A549 treated with RU486 at 1 μM for 4 hours (cell line): ENCODE measurements around the gene RSKR. TPM values are rescaled to one million over a fixed set of nuclear protein-coding genes. Genes with fewer than 3 reads are reported as not detected.

Source experiments
- total RNA-seq: library from RNA; stranded (reverse); fragments of 200-300 nt; extraction: Qiagen RNA extraction; gene quantifications from 5 replicates; pipeline ENCODE4 v1.2.3, GENCODE V29; 2022; ENCODE audit warnings: low read depth

The RSKR gene, protein sequence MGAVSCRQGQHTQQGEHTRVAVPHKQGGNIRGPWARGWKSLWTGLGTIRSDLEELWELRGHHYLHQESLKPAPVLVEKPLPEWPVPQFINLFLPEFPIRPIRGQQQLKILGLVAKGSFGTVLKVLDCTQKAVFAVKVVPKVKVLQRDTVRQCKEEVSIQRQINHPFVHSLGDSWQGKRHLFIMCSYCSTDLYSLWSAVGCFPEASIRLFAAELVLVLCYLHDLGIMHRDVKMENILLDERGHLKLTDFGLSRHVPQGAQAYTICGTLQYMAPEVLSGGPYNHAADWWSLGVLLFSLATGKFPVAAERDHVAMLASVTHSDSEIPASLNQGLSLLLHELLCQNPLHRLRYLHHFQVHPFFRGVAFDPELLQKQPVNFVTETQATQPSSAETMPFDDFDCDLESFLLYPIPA
- total RNA-seq, result 2.2 to 4.9 TPM (median 4.2 TPM) in 5 replicates

DNA sequence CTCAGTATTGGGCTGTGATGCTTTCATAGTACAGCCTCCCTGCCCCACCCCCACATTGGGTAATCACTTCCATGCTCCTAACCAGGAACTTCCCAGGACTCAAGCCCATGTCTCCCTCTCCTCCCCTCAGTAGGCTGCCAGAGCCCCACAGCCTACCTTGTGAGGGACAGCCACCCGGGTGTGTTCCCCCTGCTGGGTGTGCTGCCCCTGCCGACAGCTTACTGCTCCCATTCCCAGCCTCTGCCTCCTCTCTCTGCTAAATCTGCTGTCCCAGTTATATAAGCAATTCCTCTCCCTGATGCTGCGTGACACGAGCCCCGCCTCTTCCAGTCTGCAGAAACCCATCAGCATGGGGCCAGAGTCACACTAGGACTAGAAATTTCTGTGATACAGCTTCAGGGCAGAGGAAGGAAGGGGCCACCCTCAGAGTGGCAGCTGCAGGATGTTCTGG is at the start of gene RSKR:
RSKR (minus strand) TSS at position 255 of the 451 bp plus-strand sequence; CDS start at position 231, 24 bp downstream.

DNA sequence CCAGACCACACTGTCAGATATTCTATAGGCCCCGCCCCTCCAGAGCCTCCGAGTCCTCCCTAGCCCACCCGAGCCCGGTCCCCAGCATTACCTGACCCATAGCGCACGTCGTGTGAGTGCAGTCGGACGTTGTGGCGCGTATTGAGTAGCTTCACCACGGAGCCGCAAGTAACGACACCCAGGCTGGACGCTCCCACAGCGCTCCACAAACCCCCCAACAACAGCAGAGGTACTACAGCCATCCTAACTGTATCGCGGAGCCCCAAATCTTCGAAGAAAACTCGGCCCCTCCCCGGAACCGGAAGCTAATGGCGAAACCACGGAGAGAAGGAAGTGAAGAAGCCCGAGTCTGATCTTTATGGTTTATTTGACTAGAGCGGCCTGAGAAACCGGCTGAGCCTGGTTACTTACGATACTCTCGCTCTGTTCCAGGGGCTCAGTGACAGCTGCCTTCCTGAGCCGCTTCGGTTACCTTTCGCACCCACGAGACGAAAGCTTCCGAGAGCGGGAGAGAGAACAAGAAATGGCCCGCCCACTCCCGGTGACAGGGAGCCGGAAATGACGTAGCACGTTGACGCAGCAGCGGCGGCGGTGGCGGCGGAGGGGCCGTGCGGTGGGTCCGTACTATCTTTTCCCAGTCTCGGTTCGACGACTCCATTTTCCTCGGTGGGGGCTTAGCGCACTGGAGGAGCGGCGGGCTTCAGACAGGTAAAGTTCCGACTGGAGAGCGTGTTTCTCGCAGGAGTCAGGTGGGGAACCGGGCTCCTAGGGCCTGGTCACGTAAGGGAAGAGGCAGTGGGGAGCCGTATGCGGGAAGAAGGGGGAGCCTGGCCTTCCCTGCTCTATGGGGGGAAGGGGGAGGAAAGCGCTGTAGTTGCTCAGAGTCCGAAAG is 47.9 kb upstream of the RSKR start, which contains the start of the genes SDF2 and SUPT6H:
SDF2 (minus strand) TSS at position 272 of the 892 bp plus-strand sequence; CDS start at position 242, 30 bp downstream.
SUPT6H (plus strand) TSS at position 571 of the 892 bp plus-strand sequence. CDS start 11,197 bp downstream, outside the sequence.

DNA sequence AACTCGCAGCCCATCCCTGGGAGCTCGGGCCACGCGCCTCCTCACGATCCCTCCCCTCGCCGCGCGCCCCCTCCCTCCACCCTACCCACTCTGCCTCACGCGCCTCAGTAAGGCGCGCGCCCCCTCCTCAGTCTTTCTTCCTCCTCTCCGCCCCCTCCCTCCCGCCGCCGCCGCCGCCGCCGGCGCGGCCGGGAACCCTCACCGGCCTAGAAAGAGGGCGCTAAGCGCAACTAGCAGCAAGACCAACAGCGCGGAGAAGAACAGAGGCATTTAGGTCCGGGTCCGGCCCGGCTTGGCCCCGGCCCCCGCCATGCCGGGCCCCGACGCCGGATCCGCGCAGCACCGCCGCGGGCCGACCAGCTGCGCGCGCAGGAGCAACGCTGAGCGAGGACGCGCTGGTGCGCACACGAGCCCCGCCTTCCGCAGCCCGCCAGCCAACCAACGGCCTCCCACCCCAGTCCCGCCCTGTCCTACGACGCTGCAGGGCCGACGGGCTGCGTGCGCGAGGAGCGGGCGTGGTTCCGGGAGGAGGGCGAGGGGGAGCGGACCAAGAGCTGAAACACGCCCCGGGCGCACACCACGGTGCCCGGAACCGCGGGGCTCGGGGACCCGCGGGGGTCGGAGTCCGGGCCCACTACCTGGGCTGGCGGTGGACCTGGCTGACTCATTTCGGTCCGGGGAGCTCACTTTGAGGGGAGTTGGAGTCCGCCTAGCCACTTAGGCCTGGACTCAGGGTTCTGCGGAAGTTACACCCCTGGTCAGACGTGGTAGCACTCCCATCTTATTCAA is 31.0 kb upstream of the RSKR start, which contains the start of gene BLTP2:
BLTP2 (minus strand) TSS at position 372 of the 789 bp plus-strand sequence; CDS start at position 270, 102 bp downstream.

DNA sequence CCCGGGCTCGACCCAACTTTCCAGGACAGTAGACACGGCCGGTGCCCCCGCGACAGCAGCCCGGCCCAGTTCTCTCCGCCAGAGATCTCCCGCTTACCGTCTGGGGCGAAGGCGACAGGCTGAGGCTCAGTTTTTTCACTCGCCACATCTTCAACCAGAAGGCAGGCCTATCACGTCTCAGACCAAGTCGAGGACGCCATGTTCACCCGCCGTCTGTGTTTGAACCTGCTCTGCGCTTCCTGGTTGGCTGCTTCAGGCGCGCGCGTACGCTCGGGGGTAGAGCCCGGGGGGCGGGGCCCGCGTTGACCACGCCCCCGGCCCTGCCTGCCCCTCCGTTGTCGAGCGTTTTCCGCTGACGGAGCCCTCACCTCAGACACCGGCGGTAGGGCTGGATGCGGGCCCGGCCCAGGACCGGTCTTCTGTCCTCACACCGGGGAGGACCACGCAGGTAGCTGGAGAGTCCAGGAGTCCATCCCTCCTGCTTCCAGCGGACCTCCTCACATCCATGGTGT is 15.1 kb downstream of the RSKR start, which contains the start of gene SPAG5:
SPAG5 (minus strand) TSS at position 227 of the 512 bp plus-strand sequence; CDS start at position 148, 79 bp downstream.

DNA sequence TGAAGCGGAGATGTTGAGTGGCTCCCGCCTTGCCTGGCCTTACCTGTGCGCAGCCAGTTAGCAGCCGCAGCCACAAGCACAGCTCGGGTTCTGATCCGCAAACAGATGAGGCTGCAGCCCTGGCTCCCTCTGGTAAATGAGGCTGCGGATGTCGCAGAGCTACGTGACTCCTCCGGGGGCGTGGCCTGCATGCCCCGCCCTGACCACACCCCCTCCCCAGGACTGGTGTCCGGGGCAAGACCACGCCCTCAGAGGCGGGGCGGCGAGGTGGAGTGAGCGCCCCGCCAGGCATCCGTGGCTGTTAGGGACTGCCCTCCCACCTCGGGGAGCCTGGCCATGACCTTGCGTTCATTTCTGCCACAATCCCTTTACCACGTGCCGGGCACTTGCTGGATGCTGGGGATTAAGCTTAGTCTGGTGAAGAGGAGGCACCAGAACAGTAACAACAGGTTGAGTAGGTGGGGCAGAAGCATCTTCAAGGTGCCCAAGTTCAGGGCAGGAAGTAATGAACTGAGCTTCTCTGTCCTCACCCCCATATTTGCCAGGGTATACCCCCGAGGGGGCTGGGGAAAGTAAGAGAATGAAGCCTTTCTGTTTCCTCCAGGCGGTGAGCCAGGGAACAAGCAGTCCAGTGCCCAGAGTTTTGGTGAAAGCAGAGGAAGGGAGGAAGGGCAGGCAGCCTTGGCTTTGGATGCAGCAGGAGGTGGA is 37.1 kb downstream of the RSKR start, which contains the start of gene ALDOC:
ALDOC (minus strand) TSS at position 138 of the 708 bp plus-strand sequence. CDS start 1,363 bp downstream, outside the sequence.

DNA sequence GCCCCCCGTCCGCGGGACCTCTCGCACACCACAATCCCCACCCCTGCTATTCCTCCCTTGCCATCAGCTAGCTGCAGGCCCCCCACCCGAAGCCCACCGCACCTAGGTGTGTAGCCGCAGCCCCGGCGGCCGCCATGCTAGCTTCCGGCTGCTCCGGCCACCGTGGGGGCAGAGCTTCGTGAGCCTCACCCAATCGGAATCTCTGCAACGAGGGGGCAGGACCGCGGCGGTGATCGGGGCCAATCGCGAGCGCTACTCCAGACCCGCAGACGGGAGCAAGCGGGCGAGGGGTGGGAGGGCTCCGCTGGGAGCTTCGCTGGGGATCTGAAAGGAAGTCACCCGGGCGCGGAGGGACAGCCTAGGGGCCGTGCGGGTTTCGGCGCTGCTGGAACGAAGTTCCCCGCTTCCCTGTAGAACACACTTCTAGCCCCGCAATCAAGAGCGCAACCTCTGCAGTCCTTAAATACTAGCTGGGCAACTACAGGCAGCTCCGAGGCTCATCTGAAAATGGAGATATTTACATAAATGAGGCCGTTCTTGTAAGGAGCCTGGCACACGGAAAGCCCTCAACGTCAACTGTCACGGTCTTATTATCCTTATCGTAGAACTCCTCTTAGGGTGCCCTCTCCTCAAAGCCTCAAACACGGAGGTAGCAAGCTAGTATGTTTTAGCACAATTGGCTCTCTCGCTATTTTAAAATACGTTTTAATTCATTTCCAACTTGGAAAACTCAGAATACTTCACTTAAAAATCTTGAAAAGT is 42.4 kb downstream of the RSKR start, which contains the start of gene PIGS:
PIGS (minus strand) TSS at position 164 of the 762 bp plus-strand sequence; CDS start at position 136, 28 bp downstream.

Other genes starting within 250 kb of the RSKR start
- not detected in 5 replicates for gene SEBOX, start 249.0 kb downstream of the RSKR start, total RNA-seq
- 16.0 to 24.4 TPM (median 22.0 TPM) in 5 replicates for gene VTN, start 243.9 kb downstream of the RSKR start, total RNA-seq
- gene SARM1, start 242.5 kb downstream of the RSKR start, total RNA-seq, result 4.3 to 7.2 TPM (median 5.2 TPM) in 5 replicates
- gene SLC46A1, start 208.0 kb downstream of the RSKR start, total RNA-seq, result 16.1 to 21.6 TPM (median 20.2 TPM) in 5 replicates
- gene SLC13A2, start 140.5 kb downstream of the RSKR start, total RNA-seq, result 0.10 to 0.18 TPM (median 0.14 TPM) in 4 of 5 replicates, not detected in the other
- gene FOXN1, start 107.8 kb downstream of the RSKR start, total RNA-seq, result not detected in 5 replicates
- 25.1 to 32.6 TPM (median 29.0 TPM) in 5 replicates for gene UNC119, start 61.6 kb downstream of the RSKR start, total RNA-seq
- 55.8 to 58.4 TPM (median 56.6 TPM) in 5 replicates for gene PIGS, start 42.7 kb downstream of the RSKR start, total RNA-seq
- gene ALDOC, start 37.3 kb downstream of the RSKR start, total RNA-seq, result 1.3 to 2.3 TPM (median 1.8 TPM) in 5 replicates
- 72.4 to 90.1 TPM (median 77.8 TPM) in 5 replicates for gene SPAG5, start 15.2 kb downstream of the RSKR start, total RNA-seq
- 56.4 to 74.1 TPM (median 58.8 TPM) in 5 replicates for gene BLTP2, start 31.0 kb upstream of the RSKR start, total RNA-seq
- 79.5 to 87.0 TPM (median 84.5 TPM) in 5 replicates for gene SDF2, start 47.7 kb upstream of the RSKR start, total RNA-seq
- gene SUPT6H, start 48.0 kb upstream of the RSKR start, total RNA-seq, result 69.2 to 74.1 TPM (median 72.2 TPM) in 5 replicates
- gene PROCA1, start 97.7 kb upstream of the RSKR start, total RNA-seq, result 1.2 to 2.3 TPM (median 1.5 TPM) in 5 replicates
- gene RAB34, start 103.7 kb upstream of the RSKR start, total RNA-seq, result 220 to 279 TPM (median 265 TPM) in 5 replicates
- 1,999 to 2,848 TPM (median 2,238 TPM) in 5 replicates for gene RPL23A, start 105.8 kb upstream of the RSKR start, total RNA-seq
- gene TLCD1, start 112.0 kb upstream of the RSKR start, total RNA-seq, result 36.2 to 53.8 TPM (median 48.3 TPM) in 5 replicates
- 3.8 to 4.7 TPM (median 4.5 TPM) in 5 replicates for gene NEK8, start 114.6 kb upstream of the RSKR start, total RNA-seq
- 51.5 to 88.4 TPM (median 76.8 TPM) in 5 replicates for gene TRAF4, start 129.8 kb upstream of the RSKR start, total RNA-seq
- gene FAM222B, start 228.6 kb upstream of the RSKR start, total RNA-seq, result 19.0 to 23.3 TPM (median 21.9 TPM) in 5 replicates
- gene ERAL1, start 240.8 kb upstream of the RSKR start, total RNA-seq, result 70.2 to 92.5 TPM (median 85.9 TPM) in 5 replicates